OCI-LY7 (cell line): ENCODE measurements around the gene NUCB1. TPM values are rescaled to one million over a fixed set of nuclear protein-coding genes. Genes with fewer than 3 reads are reported as not detected.
"Not testable (repeated sequence)": the region's sequence is repeated elsewhere in the genome, so short reads cannot be mapped to it uniquely, and the experiment has no call there.

Source experiments
- BruUV-seq: library from RNA; stranded (reverse); fragments of 400-500 nt; replicated peaks from 2 replicates; lab custom pipeline; 2021; lab: Mats Ljungman, UMichigan
- CTCF ChIA-PET: fragments of 300-600 bp; sonication (Branson Sonifier 250); formaldehyde crosslinking; loops from one replicate; lab custom pipeline; 2022; ENCODE audit warnings: antibody characterized with exemption; ENCODE audit not compliant: unreplicated experiment; lab: Charles Lee
- POLR2A ChIA-PET: fragments of 300-600 bp; sonication (Branson Sonifier 250); formaldehyde crosslinking; loops from one replicate; lab custom pipeline; 2022; ENCODE audit warnings: antibody characterized with exemption; lab: Charles Lee
- DNase-seq: peaks from one replicate; pipeline ENCODE4 v3.0.0-alpha.2; 2015; ENCODE audit warnings: low spot score
- H2AFZ ChIP-seq: fragments of 200-600 bp; sonication (generic), shearing (Covaris generic); 2 replicates; pipeline ENCODE4 v1.6.1; 2014; ENCODE audit warnings: mild to moderate bottlenecking, antibody characterized with exemption, low read length, moderate library complexity
- H3K27ac ChIP-seq: fragments of 200-600 bp; sonication (generic); 2 replicates; pipeline ENCODE4 v1.5.1; 2014; ENCODE audit warnings: mixed run types, low read depth, mild to moderate bottlenecking, moderate library complexity, low read length, inconsistent platforms; ENCODE audit not compliant: poor library complexity, severe bottlenecking
- H3K36me3 ChIP-seq: fragments of 200-600 bp; sonication (generic); 2 replicates; pipeline ENCODE4 v1.6.1; 2014; ENCODE audit warnings: mild to moderate bottlenecking, antibody characterized with exemption, low read length, moderate library complexity, mixed read lengths; ENCODE audit not compliant: insufficient read depth
- H3K4me1 ChIP-seq: fragments of 200-600 bp; sonication (generic); 2 replicates; pipeline ENCODE4 v1.5.1; 2014; ENCODE audit warnings: mild to moderate bottlenecking, low read length; ENCODE audit not compliant: insufficient read depth, poor library complexity, severe bottlenecking
- H3K4me2 ChIP-seq: fragments of 200-600 bp; sonication (generic); 2 replicates; pipeline ENCODE4 v1.6.1; 2014; ENCODE audit warnings: mild to moderate bottlenecking, low read length
- H3K4me3 ChIP-seq: fragments of 200-600 bp; sonication (generic); 2 replicates; pipeline ENCODE4 v1.5.1; 2014; ENCODE audit warnings: mild to moderate bottlenecking, low read depth, low read length; ENCODE audit not compliant: poor library complexity, severe bottlenecking
- H3K79me2 ChIP-seq: fragments of 200-600 bp; sonication (generic); 2 replicates; pipeline ENCODE4 v1.6.1; 2016; ENCODE audit warnings: low read depth, mild to moderate bottlenecking, low read length, moderate library complexity, mixed read lengths; ENCODE audit not compliant: insufficient read depth
- H3K9me2 ChIP-seq: fragments of 200-600 bp; sonication (generic); 2 replicates; pipeline ENCODE4 v1.6.1; 2016; ENCODE audit warnings: mild to moderate bottlenecking, low read length, mixed read lengths; ENCODE audit not compliant: insufficient read depth
- H3K9me3 ChIP-seq: fragments of 200-600 bp; sonication (generic); 2 replicates; pipeline ENCODE4 v1.6.1; 2014; ENCODE audit warnings: mild to moderate bottlenecking, mixed run types, low read length, mixed read lengths
- H4K20me1 ChIP-seq: fragments of 200-600 bp; sonication (generic); 2 replicates; pipeline ENCODE4 v1.6.1; 2014; ENCODE audit warnings: mild to moderate bottlenecking, antibody characterized with exemption, low read length, moderate library complexity, mixed read lengths; ENCODE audit not compliant: insufficient read depth
- CTCF ChIP-seq: fragments of 200-600 bp; sonication (generic); conservative IDR thresholded peaks from 2 replicates; pipeline ENCODE4 v1.5.1; 2014; ENCODE audit warnings: mild to moderate bottlenecking, antibody characterized with exemption, low read length, moderate library complexity, mixed read lengths
- EZH2phosphoT487 ChIP-seq: fragments of 200-600 bp; sonication (generic); IDR thresholded peaks from 2 replicates; pipeline ENCODE4 v1.6.1; 2018; ENCODE audit warnings: low read depth, borderline replicate concordance, mild to moderate bottlenecking, mixed run types, antibody characterized with exemption, low read length, moderate library complexity, mixed read lengths
- intact Hi-C: fragments of 100-400 bp; cut with micrococcal nuclease; formaldehyde crosslinking; loops from one replicate; pipeline ENCODE4 v1.10.0; 2022; ENCODE audit not compliant: unreplicated experiment
- total RNA-seq, 2 experiments: library from RNA; depleted of rRNA in 1 of 2; stranded (reverse); fragments of >200 nt in 1 of 2; shearing (Covaris generic) in 1 of 2; gene quantifications; 2 replicates each; pipeline ENCODE4 v1.2.3, GENCODE V29; 2014 to 2022

NUCB1 gene
- total RNA-seq, 2 experiments from 2014 or later: 73.6 to 88.7 TPM

- Histone ChIP-seq H3K36me3 (peaks cover 48% of the 10 kb centered on the region), H3K9me2 (no peaks in the 10 kb centered on the region), H3K4me2 (no peak overlapping the region), H2AFZ (no peak overlapping the region), H4K20me1 (peaks cover 4% of the 10 kb centered on the region), H3K4me1 (peaks cover 68% of the 10 kb centered on the region), H3K4me3 (no peak overlapping the region), H3K27ac (peak overlapping the region; percentile 99), H3K9me3 (peaks cover 15% of the 10 kb centered on the region), H3K79me2 (peaks cover 18% of the 10 kb centered on the region)
- DNase-seq: no peak
- CTCF ChIA-PET: no interaction called here
- BruUV-seq: no TSS peak
- no peak for TF ChIP-seq CTCF
- no peak for TF ChIP-seq EZH2phosphoT487
- intact Hi-C loops: no loop called here
- POLR2A ChIA-PET: interaction anchor here (1.1 kb wide), 1 partner anchor 55 kb away, joined by 3 read pairs; the partner anchor contains the start of gene DHDH
These were observed 21.7 kb upstream of the NUCB1 start for GRCh38 chr19:48878196-48879024.

- ChIA-PET POLR2A (interaction anchor here (1.1 kb wide), 1 partner anchor 54 kb away, joined by 3 read pairs; the partner anchor contains the start of gene DHDH), CTCF (no interaction called here)
- Histone ChIP-seq H3K9me3 (peaks cover 15% of the 10 kb centered on the region), H2AFZ (no peak overlapping the region), H3K4me2 (no peak overlapping the region), H4K20me1 (no peaks in the 10 kb centered on the region), H3K4me1 (peaks cover 61% of the 10 kb centered on the region), H3K79me2 (peaks cover 11% of the 10 kb centered on the region), H3K27ac (peak overlapping the region; percentile 19), H3K9me2 (no peaks in the 10 kb centered on the region), H3K4me3 (no peak overlapping the region), H3K36me3 (peaks cover 41% of the 10 kb centered on the region)
- no TSS peak for BruUV-seq
- intact Hi-C loops: no loop called here
- TF ChIP-seq CTCF (no peak), EZH2phosphoT487 (no peak)
- no peak for DNase-seq
These were observed 21.0 kb upstream of the NUCB1 start for GRCh38 chr19:48879025-48879637.

- H4K20me1 ChIP-seq, H2AFZ ChIP-seq, H3K9me2 ChIP-seq, H3K79me2 ChIP-seq, BruUV-seq, intact Hi-C loops, DNase-seq, H3K4me2 ChIP-seq, H3K4me3 ChIP-seq, CTCF ChIA-PET: not testable (repeated sequence)
- H3K9me3 ChIP-seq: peaks cover 15% of the 10 kb centered on the region
- H3K36me3 ChIP-seq: peaks cover 35% of the 10 kb centered on the region
- POLR2A ChIA-PET: interaction anchor here (0.7 kb wide), 1 partner anchor 619 kb away, joined by 4 read pairs; no protein-coding TSS in a partner anchor
- H3K27ac ChIP-seq: peak overlapping the region; percentile 19
- peaks cover 55% of the 10 kb centered on the region for H3K4me1 ChIP-seq
These were observed 20.4 kb upstream of the NUCB1 start for GRCh38 chr19:48879696-48880095.
